K562 (cell line): ENCODE measurements around the gene CD320. TPM values are rescaled to one million over a fixed set of nuclear protein-coding genes. Genes with fewer than 3 reads are reported as not detected.

Source experiments
- ATAC-seq: fragments of 200-7000 bp; cut with Tn5 transposase; 3 replicates; pipeline ENCODE4 v1.9.1; 2020; ENCODE audit warnings: moderate library complexity
- BruUV-seq: library from RNA; stranded (reverse); fragments of 400-500 nt; replicated peaks from 2 replicates; lab custom pipeline; 2021; lab: Mats Ljungman, UMichigan
- CTCF ChIA-PET: fragments of 300-600 bp; formaldehyde crosslinking; extraction: SDS; loops from one replicate; lab custom pipeline; 2021; ENCODE audit warnings: low intra/inter-chr PET ratio; lab: Yijun Ruan, JAX
- POLR2A ChIA-PET: fragments of 300-600, 350-650 bp; sonication (Branson Sonifier 250); formaldehyde crosslinking; extraction: SDS; loops from one replicate; lab custom pipeline; 2021; ENCODE audit warnings: antibody characterized with exemption, inconsistent platforms; lab: Yijun Ruan, JAX
- DNase-seq, 4 experiments: peaks; one replicate each; pipeline versions ENCODE4 v3.0.0 to v3.0.0-alpha.2; 2011 to 2018; ENCODE audit warnings: low spot score in 3 of 4, mixed read lengths in 3 of 4; ENCODE audit errors: extremely low read depth in 1 of 4
- FAIRE-seq: peaks from 2 replicates; lab custom pipeline; 2011; peaks lifted over from hg19 to GRCh38; lab: Jason Lieb, UNC
- H2AFZ ChIP-seq: 2 replicates; pipeline ENCODE4 v1.6.0; 2011; ENCODE audit warnings: low read depth, low read length, control low read depth, inconsistent platforms
- H3K27ac ChIP-seq: fragments of 200-600 bp; 3 replicates; pipeline ENCODE4 v1.8.0; 2011; ENCODE audit warnings: low read depth, mild to moderate bottlenecking, control low read depth, inconsistent platforms, low read length, moderate library complexity, mixed read lengths; ENCODE audit errors: extremely low read depth
- H3K27me3 ChIP-seq, 2 experiments: fragments of 300-600 bp in 1 of 2; 2 replicates in 1 of 2; 3 replicates in 1 of 2; pipeline versions ENCODE4 v1.6.0 to v1.8.0; 2011; ENCODE audit warnings: inconsistent platforms in 2 of 2, low read length in 2 of 2, mild to moderate bottlenecking in 1 of 2, mixed read lengths in 1 of 2, moderate library complexity in 1 of 2; ENCODE audit not compliant: control insufficient read depth in 2 of 2, insufficient read depth in 2 of 2
- H3K36me3 ChIP-seq: fragments of 300-600 bp; 3 replicates; pipeline ENCODE4 v1.8.0; 2011; ENCODE audit warnings: mild to moderate bottlenecking, low read length, inconsistent platforms; ENCODE audit not compliant: control insufficient read depth, insufficient read depth
- H3K4me1 ChIP-seq, 2 experiments: fragments of 200-600 bp in 1 of 2; replicated peaks in 1 of 2; 2 replicates in 1 of 2; 3 replicates in 1 of 2; pipeline versions ENCODE4 v1.5.1 to v1.8.0; 2011; ENCODE audit warnings: inconsistent platforms in 2 of 2, low read length in 2 of 2, mild to moderate bottlenecking in 1 of 2, mixed read lengths in 1 of 2, moderate library complexity in 1 of 2; ENCODE audit not compliant: control insufficient read depth in 2 of 2, insufficient read depth in 2 of 2
- H3K4me2 ChIP-seq: 2 replicates; pipeline ENCODE4 v1.6.1; 2011; ENCODE audit warnings: low read length, control low read depth, inconsistent platforms, mixed read lengths; ENCODE audit not compliant: insufficient read depth
- H3K4me3 ChIP-seq: fragments of 200-600 bp; sonication (generic), shearing (Covaris generic); 2 replicates; pipeline ENCODE4 v1.5.1; 2016; ENCODE audit warnings: control low read depth, inconsistent platforms
- H3K79me2 ChIP-seq: fragments of 200-600 bp; 3 replicates; pipeline ENCODE4 v1.8.0; 2011; ENCODE audit warnings: low read length, inconsistent platforms; ENCODE audit not compliant: control insufficient read depth, insufficient read depth
- H3K9ac ChIP-seq, 2 experiments: 2 replicates each; pipeline versions ENCODE4 v1.6.0 to v1.6.1; 2011; ENCODE audit warnings: low read depth in 2 of 2, low read length in 2 of 2, control low read depth in 1 of 2, inconsistent platforms in 1 of 2, mild to moderate bottlenecking in 1 of 2, mixed read lengths in 1 of 2; ENCODE audit not compliant: insufficient read depth in 1 of 2
- H3K9me1 ChIP-seq: one replicate; pipeline ENCODE4 v1.6.0; 2011; ENCODE audit warnings: inconsistent platforms, mild to moderate bottlenecking, low read length, moderate library complexity; ENCODE audit not compliant: control insufficient read depth, insufficient read depth
- H3K9me3 ChIP-seq: replicated peaks from 2 replicates; pipeline ENCODE4 v1.5.1; 2011; ENCODE audit warnings: low read depth, low read length, inconsistent platforms; ENCODE audit not compliant: control insufficient read depth, insufficient read depth
- H4K20me1 ChIP-seq: replicated peaks from 2 replicates; pipeline ENCODE4 v1.6.1; 2011; ENCODE audit warnings: low read length, inconsistent platforms, mixed read lengths; ENCODE audit not compliant: control insufficient read depth, insufficient read depth
- EWSR1 ChIP-seq: fragments of 450-650 bp; IDR thresholded peaks from 2 replicates; pipeline ENCODE4 v1.6.1; 2018; ENCODE audit warnings: borderline replicate concordance, mild to moderate bottlenecking, low read depth, moderate library complexity; ENCODE audit not compliant: partially characterized antibody
- HMGN3 ChIP-seq: IDR thresholded peaks from 2 replicates; pipeline ENCODE4 v1.6.1; 2011; ENCODE audit warnings: borderline replicate concordance, low read depth, mild to moderate bottlenecking, mixed read lengths, low read length; ENCODE audit not compliant: insufficient read length; ENCODE audit errors: extremely low read depth
- HOMEZ ChIP-seq: fragments of 250-450 bp; sonication (Bioruptor Pico); IDR thresholded peaks from 2 replicates; pipeline ENCODE4 v1.4.0; 2020; ENCODE audit warnings: mild to moderate bottlenecking, moderate library complexity
- SRSF1 ChIP-seq: fragments of 200-400 bp; formaldehyde crosslinking; IDR thresholded peaks from 2 replicates; pipeline ENCODE4 v1.6.1; 2017; ENCODE audit warnings: mild to moderate bottlenecking, low read depth, low read length, moderate library complexity
- ZNF121 ChIP-seq: sonication (generic); formaldehyde crosslinking; conservative IDR thresholded peaks from 2 replicates; pipeline ENCODE4 v1.8.0; 2022; ENCODE audit warnings: missing genetic modification reagents
- ZNF76 ChIP-seq: fragments of 250-450 bp; sonication (Bioruptor Pico); IDR thresholded peaks from 2 replicates; pipeline ENCODE4 v1.4.0; 2020; ENCODE audit warnings: mild to moderate bottlenecking, moderate library complexity, borderline replicate concordance
- WGBS: fragments of 100-300 bp; shearing (Covaris generic); methylation state at CpG from one replicate; pipeline ENCODE4 v1.1.6; 2016; ENCODE audit warnings: low coverage, mixed read lengths; ENCODE audit not compliant: insufficient coverage; ENCODE audit errors: missing lambda C conversion rate; 5-methylcytosine and 5-hydroxymethylcytosine counted together
- in situ Hi-C: fragments of 300-500 bp; cut with MboI; formaldehyde crosslinking; loops from 4 replicates; pipeline ENCODE4 v1.15.0; 2018; ENCODE audit warnings: inconsistent platforms, mixed read lengths
- intact Hi-C: fragments of 100-400 bp; cut with micrococcal nuclease; formaldehyde crosslinking; loops from 2 replicates; pipeline ENCODE4 v1.14.2; 2022
- polyA plus RNA-seq, 8 experiments: library from polyadenylated mRNA; depleted of rRNA in 4 of 8; stranded (reverse) in 5 of 8; unstranded in 3 of 8; fragments of >200 nt; fragmentation: Nextera tagmentation in 2 of 8; fragmentation: Illumina TruSeq in 1 of 8; extraction: Ambion mirVana in 2 of 8; extraction: Trizol in 1 of 8; gene quantifications; 2 replicates each; pipeline versions ENCODE4 v1.2.1 to v1.2.3, GENCODE V29; 2011 to 2014; ENCODE audit warnings: inconsistent platforms in 1 of 8, missing spikeins in 1 of 8
- total RNA-seq, 7 experiments: library from RNA; depleted of rRNA in 6 of 7; stranded (reverse); fragments of >200 nt in 6 of 7; fragmentation: Illumina TruSeq in 2 of 7; extraction: Trizol in 2 of 7; gene quantifications; 2 replicates each; pipeline versions ENCODE4 v1.2.1 to v1.2.3, GENCODE V29; 2011 to 2021; ENCODE audit warnings: low replicate concordance in 1 of 7

The CD320 gene
- total and polyA plus RNA-seq, 9 of the 15 experiments (the other 6 are each of a cell fraction or from before 2014, with no cell fraction given), result 0.45 to 94.5 (median 34.4) TPM

- in situ Hi-C loops, result no loop called here
- no peaks in the 10 kb centered on the region for H3K9me3 ChIP-seq
- H3K27me3 ChIP-seq, result peaks cover 13 to 36% of the 10 kb centered on the region in 2 experiments; a peak in 4 of 5 replicates
- H3K9ac ChIP-seq, result no peak overlapping the region
- POLR2A ChIA-PET, result interaction anchor here (0.7 to 3.8 kb wide), 5 partner anchors 9 to 67 kb away, joined by 3 to 34 read pairs (median 6); partner anchors contain the start of genes NDUFA7 and RPS28
- intact Hi-C loops, result no loop called here
- 6% methylated on average over 6 of the region's 8 CpGs for WGBS
- no peaks in the 10 kb centered on the region for H4K20me1 ChIP-seq
- BruUV-seq, result no TSS peak
- H3K79me2 ChIP-seq, result no peaks in the 10 kb centered on the region
- H3K27ac ChIP-seq, result no peak overlapping the region
- CTCF ChIA-PET, result no interaction called here
- no peak overlapping the region for H3K4me3 ChIP-seq
- H3K9me1 ChIP-seq, result no peaks in the 10 kb centered on the region
- no peak for ATAC-seq
- peaks cover 0 to 42% of the 10 kb centered on the region in 2 experiments; a peak in 3 of 5 replicates for H3K4me1 ChIP-seq
- no peak for DNase-seq
- FAIRE-seq, result no peak
- TF ChIP-seq EWSR1 (no peak), HOMEZ (CRISPR knock-in tag) (no peak), ZNF121 (CRISPR knock-in tag) (no peak), SRSF1 (no peak), HMGN3 (no peak), ZNF76 (CRISPR knock-in tag) (no peak)
- H3K4me2 ChIP-seq, result no peak overlapping the region
- no peak overlapping the region for H2AFZ ChIP-seq
- no peaks in the 10 kb centered on the region for H3K36me3 ChIP-seq
Observed at GRCh38 chr19:8336660-8337059, 28.5 kb upstream of the CD320 start.
